Fibroblast of villous mesenchyme (primary cell): ENCODE data around the gene PRICKLE2. TPM values are rescaled to one million over a fixed set of nuclear protein-coding genes. Genes with fewer than 3 reads are reported as not detected.

Experiments
- DNase-seq: peaks from one replicate; pipeline ENCODE4 v3.0.0-alpha.2; 2010; ENCODE audit warnings: low read depth
- H3K4me3 ChIP-seq: 2 replicates; pipeline ENCODE4 v1.5.1; 2011; ENCODE audit warnings: low read depth, mild to moderate bottlenecking, low read length
- CTCF ChIP-seq: IDR thresholded peaks from 2 replicates; pipeline ENCODE4 v1.5.1; 2012; ENCODE audit warnings: low read depth, mild to moderate bottlenecking, low read length; ENCODE audit not compliant: insufficient read depth
- total RNA-seq: library from RNA; depleted of rRNA; stranded (reverse); fragments of >200 nt; gene quantifications from 2 replicates; pipeline ENCODE4 v1.2.3, GENCODE V29; 2012

Gene PRICKLE2
- total RNA-seq, 1 donor: 36.3 TPM

- H3K4me3 ChIP-seq: no peak overlapping the region
- no peak for TF ChIP-seq CTCF
- DNase-seq: no peak
Observed at GRCh38 chr3:64167868-64168267, 57.4 kb downstream of the PRICKLE2 start.

- no peak for TF ChIP-seq CTCF
- DNase-seq: no peak
- no peak overlapping the region for H3K4me3 ChIP-seq
Observed at GRCh38 chr3:64167351-64167750, 57.9 kb downstream of the PRICKLE2 start.

- peak; percentile 19 for TF ChIP-seq CTCF
- no peak for DNase-seq
- no peak overlapping the region for H3K4me3 ChIP-seq
Observed at GRCh38 chr3:64166584-64167162, 58.6 kb downstream of the PRICKLE2 start.

GRCh38 chr3:64164349-64164748, 60.9 kb downstream of the PRICKLE2 start:
- H3K4me3 ChIP-seq: no peak overlapping the region
- peak; percentile 54 for DNase-seq
- TF ChIP-seq CTCF: no peak

GRCh38 chr3:64163755-64164148, 61.5 kb downstream of the PRICKLE2 start:
- no peak overlapping the region for H3K4me3 ChIP-seq
- peak; percentile 96 for DNase-seq
- TF ChIP-seq CTCF: no peak

GRCh38 chr3:64163019-64163754, 62.1 kb downstream of the PRICKLE2 start:
- no peak overlapping the region for H3K4me3 ChIP-seq
- DNase-seq: no peak
- no peak for TF ChIP-seq CTCF
